Measurements from ENCODE around the gene CBX1. TPM values are rescaled to one million over a fixed set of nuclear protein-coding genes. Genes with fewer than 3 reads are reported as not detected.

Gene CBX1
- total and polyA plus RNA-seq, 4 donors: 3.4 to 11.6 (median 9.6) TPM

GRCh38 chr17:48044851-48045250 is 56.4 kb downstream of the CBX1 start:
- Histone ChIP-seq H3K9ac (ENCODE audit: low read depth in 1 of 2, low read length in 2 of 2) (no peak overlapping the region), H3K27me3 (ENCODE audit: control insufficient read depth in 4 of 4, insufficient read depth in 4 of 4, low read length in 3 of 4) (no peaks in the 10 kb centered on the region), H3K4me1 (ENCODE audit: control insufficient read depth in 4 of 4, insufficient read depth in 4 of 4, low read length in 3 of 4) (peaks cover 2 to 17% (median 8%) of the 10 kb centered on the region in 4 donors), H3K9me3 (ENCODE audit: control insufficient read depth in 4 of 4, low read length in 3 of 4) (no peaks in the 10 kb centered on the region), H3K4me3 (ENCODE audit: low read depth in 1 of 3, low read length in 3 of 3) (no peak overlapping the region), H3K36me3 (ENCODE audit: control insufficient read depth in 4 of 4, insufficient read depth in 3 of 4, low read depth in 1 of 4, low read length in 3 of 4) (no peaks in the 10 kb centered on the region), H3K27ac (ENCODE audit: low read depth in 1 of 2, low read length in 2 of 2) (no peak overlapping the region)
- DNase-seq (ENCODE audit: low spot score): no peak
- TF ChIP-seq FOXA1 (IDR thresholded peaks at IDR 0.05): no peak
- TF ChIP-seq GABPA (IDR thresholded peaks at IDR 0.05 in 1 of 2, conservative IDR thresholded peaks at IDR 0.05 in 1 of 2): no peak
- TF ChIP-seq RAD21 (IDR thresholded peaks at IDR 0.05): no peak
- TF ChIP-seq REST (IDR thresholded peaks at IDR 0.05): no peak
- TF ChIP-seq MAX (IDR thresholded peaks at IDR 0.05): no peak
- no peak for TF ChIP-seq YY1 (IDR thresholded peaks at IDR 0.05)
- TF ChIP-seq RXRA (IDR thresholded peaks at IDR 0.05): no peak
- no peak for TF ChIP-seq EGR1 (IDR thresholded peaks at IDR 0.05; ENCODE audit: low read depth in 2 of 2)
- WGBS: 95% methylated on average over 4 of the region's 4 CpGs

- H3K36me3 ChIP-seq (ENCODE audit: control insufficient read depth in 4 of 4, insufficient read depth in 3 of 4, low read depth in 1 of 4, low read length in 3 of 4): no peaks in the 10 kb centered on the region
- peaks cover 0 to 9% (median 7%) of the 10 kb centered on the region in 4 donors for H3K4me1 ChIP-seq (ENCODE audit: control insufficient read depth in 4 of 4, insufficient read depth in 4 of 4, low read length in 3 of 4)
- no peak overlapping the region for H3K4me3 ChIP-seq (ENCODE audit: low read depth in 1 of 3, low read length in 3 of 3)
- H3K9ac ChIP-seq (ENCODE audit: low read depth in 1 of 2, low read length in 2 of 2): no peak overlapping the region
- DNase-seq (ENCODE audit: low spot score): no peak
- TF ChIP-seq NR2F2 (IDR thresholded peaks at IDR 0.05) (no peak), FOXA1 (IDR thresholded peaks at IDR 0.05) (no peak), GABPA (IDR thresholded peaks at IDR 0.05 in 1 of 2, conservative IDR thresholded peaks at IDR 0.05 in 1 of 2) (no peak), ATF3 (IDR thresholded peaks at IDR 0.05) (no peak), FOXA2 (IDR thresholded peaks at IDR 0.05) (no peak), MAX (IDR thresholded peaks at IDR 0.05) (no peak), YY1 (IDR thresholded peaks at IDR 0.05) (no peak), JUND (IDR thresholded peaks at IDR 0.05) (no peak), EGR1 (IDR thresholded peaks at IDR 0.05; ENCODE audit: low read depth in 2 of 2) (no peak), CTCF (IDR thresholded peaks at IDR 0.05; ENCODE audit: low read depth, low read length, missing input control) (no peak), TAF1 (conservative IDR thresholded peaks at IDR 0.05) (no peak), REST (IDR thresholded peaks at IDR 0.05) (no peak), RAD21 (IDR thresholded peaks at IDR 0.05) (no peak)
- no peaks in the 10 kb centered on the region for H3K27me3 ChIP-seq (ENCODE audit: control insufficient read depth in 4 of 4, insufficient read depth in 4 of 4, low read length in 3 of 4)
- no peak overlapping the region for H3K27ac ChIP-seq (ENCODE audit: low read depth in 1 of 2, low read length in 2 of 2)
- H3K9me3 ChIP-seq (ENCODE audit: control insufficient read depth in 4 of 4, low read length in 3 of 4): no peaks in the 10 kb centered on the region
- WGBS: 94% methylated on average over 2 of the region's 2 CpGs
These were observed 58.1 kb downstream of the CBX1 start for GRCh38 chr17:48043176-48043575.
